IMR-90 (cell line): ENCODE measurements around the gene STXBP4. TPM values are rescaled to one million over a fixed set of nuclear protein-coding genes. Genes with fewer than 3 reads are reported as not detected.

Experiments used
- ATAC-seq: fragments of 200-7000 bp; cut with Tn5 transposase; 2 replicates; pipeline ENCODE4 v1.9.1; 2020; ENCODE audit warnings: low read depth, mild to moderate bottlenecking, moderate library complexity
- BruUV-seq: library from RNA; stranded (reverse); fragments of 400-500 nt; replicated peaks from 2 replicates; lab custom pipeline; 2021; lab: Mats Ljungman, UMichigan
- CTCF ChIA-PET: fragments of 300-600 bp; formaldehyde crosslinking; extraction: SDS; loops from one replicate; lab custom pipeline; 2021; ENCODE audit warnings: antibody characterized with exemption; lab: Yijun Ruan, JAX
- POLR2A ChIA-PET: fragments of 300-600 bp; sonication (Branson Sonifier 250); formaldehyde crosslinking; loops from one replicate; lab custom pipeline; 2022; ENCODE audit warnings: antibody characterized with exemption; ENCODE audit not compliant: unreplicated experiment; lab: Charles Lee
- DNase-seq: peaks from one replicate; pipeline ENCODE4 v3.0.0; 2013
- H2AFZ ChIP-seq: replicated peaks from 2 replicates; pipeline ENCODE3; 2013; ENCODE audit warnings: low read length, mild to moderate bottlenecking; ENCODE audit not compliant: poor library complexity
- H2AK5ac ChIP-seq: 2 replicates; pipeline ENCODE4 v1.6.1; 2013; ENCODE audit warnings: low read depth, low read length, inconsistent platforms
- H2AK9ac ChIP-seq: replicated peaks from 2 replicates; pipeline ENCODE3; 2013; ENCODE audit warnings: mild to moderate bottlenecking, low read depth, low read length, moderate library complexity; ENCODE audit not compliant: poor library complexity
- H2BK120ac ChIP-seq: 2 replicates; pipeline ENCODE4 v1.6.1; 2013; ENCODE audit warnings: low read depth, low read length, inconsistent platforms
- H2BK15ac ChIP-seq: 3 replicates; pipeline ENCODE4 v1.6.1; 2013; ENCODE audit warnings: low read depth, low read length, inconsistent platforms
- H2BK20ac ChIP-seq: 2 replicates; pipeline ENCODE4 v1.6.1; 2013; ENCODE audit warnings: low read depth, mild to moderate bottlenecking, inconsistent platforms, low read length, moderate library complexity
- H2BK5ac ChIP-seq: 2 replicates; pipeline ENCODE4 v1.6.1; 2013; ENCODE audit warnings: mild to moderate bottlenecking, low read depth, low read length, inconsistent platforms; ENCODE audit not compliant: poor library complexity, severe bottlenecking
- H3K14ac ChIP-seq: replicated peaks from 2 replicates; pipeline ENCODE4 v1.6.1; 2013; ENCODE audit warnings: low read depth, low read length, inconsistent platforms
- H3K18ac ChIP-seq: 2 replicates; pipeline ENCODE4 v1.6.1; 2013; ENCODE audit warnings: low read depth, low read length, control low read depth
- H3K23ac ChIP-seq: 2 replicates; pipeline ENCODE4 v1.6.1; 2013; ENCODE audit warnings: low read depth, low read length, inconsistent platforms
- H3K27ac ChIP-seq: 2 replicates; pipeline ENCODE4 v1.5.1; 2013; ENCODE audit warnings: mild to moderate bottlenecking, control low read depth, low read length; ENCODE audit not compliant: insufficient read depth
- H3K27me3 ChIP-seq: 2 replicates; pipeline ENCODE4 v1.6.1; 2013; ENCODE audit warnings: low read length; ENCODE audit not compliant: control insufficient read depth, insufficient read depth
- H3K36me3 ChIP-seq: 2 replicates; pipeline ENCODE4 v1.6.1; 2013; ENCODE audit warnings: low read length, mixed read lengths; ENCODE audit not compliant: control insufficient read depth, insufficient read depth
- H3K4ac ChIP-seq: 2 replicates; pipeline ENCODE4 v1.6.1; 2013; ENCODE audit warnings: low read depth, low read length, inconsistent platforms
- H3K4me1 ChIP-seq: 2 replicates; pipeline ENCODE4 v1.6.1; 2013; ENCODE audit warnings: low read length, mixed read lengths; ENCODE audit not compliant: control insufficient read depth, insufficient read depth
- H3K4me2 ChIP-seq: 2 replicates; pipeline ENCODE4 v1.6.1; 2013; ENCODE audit warnings: low read depth, mild to moderate bottlenecking, control low read depth, low read length, moderate library complexity
- H3K4me3 ChIP-seq: 2 replicates; pipeline ENCODE4 v1.5.1; 2013; ENCODE audit warnings: low read depth, mild to moderate bottlenecking, control low read depth, low read length, moderate library complexity; ENCODE audit not compliant: insufficient read depth
- H3K56ac ChIP-seq: 2 replicates; pipeline ENCODE4 v1.6.1; 2013; ENCODE audit warnings: low read length, inconsistent platforms; ENCODE audit not compliant: insufficient read depth; ENCODE audit errors: extremely low read depth
- H3K79me1 ChIP-seq, 2 experiments: 2 replicates each; pipeline ENCODE4 v1.6.1; 2013; ENCODE audit warnings: low read length in 2 of 2, inconsistent platforms in 1 of 2, low read depth in 1 of 2
- H3K9ac ChIP-seq: 2 replicates; pipeline ENCODE4 v1.6.1; 2013; ENCODE audit warnings: low read depth, low read length, control low read depth
- H3K9me1 ChIP-seq: 2 replicates; pipeline ENCODE4 v1.6.1; 2013; ENCODE audit warnings: low read length, inconsistent platforms; ENCODE audit not compliant: insufficient read depth
- H3K9me3 ChIP-seq: 2 replicates; pipeline ENCODE4 v1.6.1; 2013; ENCODE audit warnings: low read length; ENCODE audit not compliant: control insufficient read depth, insufficient read depth
- H4K20me1 ChIP-seq: 2 replicates; pipeline ENCODE4 v1.6.1; 2013; ENCODE audit warnings: low read length, inconsistent platforms; ENCODE audit not compliant: insufficient read depth
- H4K5ac ChIP-seq: 2 replicates; pipeline ENCODE4 v1.6.1; 2013; ENCODE audit warnings: mild to moderate bottlenecking, low read depth, low read length, control low read depth
- H4K8ac ChIP-seq, 2 experiments: 2 replicates each; pipeline ENCODE4 v1.6.1; 2013; ENCODE audit warnings: low read depth in 2 of 2, low read length in 2 of 2, control low read depth in 1 of 2, inconsistent platforms in 1 of 2
- H4K91ac ChIP-seq: 2 replicates; pipeline ENCODE4 v1.6.1; 2013; ENCODE audit warnings: low read depth, low read length, inconsistent platforms; ENCODE audit not compliant: insufficient read depth
- MXI1 ChIP-seq: IDR thresholded peaks from 2 replicates; pipeline ENCODE4 v1.6.1; 2012; ENCODE audit warnings: low read depth, mild to moderate bottlenecking, low read length, moderate library complexity, borderline replicate concordance
- RFX5 ChIP-seq: IDR thresholded peaks from 2 replicates; pipeline ENCODE4 v1.8.0; 2012; ENCODE audit warnings: low read depth, mild to moderate bottlenecking, low read length, moderate library complexity
- SMC3 ChIP-seq: fragments of 150-350 bp; IDR thresholded peaks from 2 replicates; pipeline ENCODE4 v1.6.1; 2016; ENCODE audit warnings: low read depth, mild to moderate bottlenecking, antibody characterized with exemption, low read length, moderate library complexity
- USF2 ChIP-seq: fragments of 150-350 bp; IDR thresholded peaks from 2 replicates; pipeline ENCODE4 v1.6.1; 2017; ENCODE audit warnings: mild to moderate bottlenecking, antibody characterized with exemption, low read length, low read depth
- WGBS, 2 experiments: methylation state at CpG; one replicate each; pipeline versions ENCODE4 v1.1.5 to v1.1.7; 2013; ENCODE audit warnings: missing lambda C conversion rate in 2 of 2; ENCODE audit not compliant: insufficient read length in 1 of 2; ENCODE audit errors: extremely low coverage in 2 of 2; 5-methylcytosine and 5-hydroxymethylcytosine counted together
- dilution Hi-C: fragments of 300-500 bp; cut with HindIII; formaldehyde crosslinking; loops from one replicate; pipeline ENCODE4 v1.14.3; 2018; ENCODE audit warnings: low sequenced_read_pairs; ENCODE audit not compliant: unreplicated experiment
- in situ Hi-C: fragments of 300-500 bp; cut with MboI; formaldehyde crosslinking; loops from 3 replicates; pipeline ENCODE4 v1.14.3; 2019; ENCODE audit warnings: low sequenced_read_pairs, inconsistent platforms, mixed read lengths
- intact Hi-C: fragments of 100-400 bp; cut with micrococcal nuclease; formaldehyde crosslinking; loops from 2 replicates; pipeline ENCODE4 v1.10.0; 2022
- polyA plus RNA-seq, 3 experiments: library from polyadenylated mRNA; depleted of rRNA; stranded (reverse); fragments of >200 nt; gene quantifications; 2 replicates each; pipeline ENCODE4 v1.2.3, GENCODE V29; 2012; ENCODE audit warnings: low replicate concordance in 1 of 3
- total RNA-seq: library from RNA; depleted of rRNA; stranded (reverse); fragments of >200 nt; gene quantifications from 2 replicates; pipeline ENCODE4 v1.2.3, GENCODE V29; 2012
- TF ChIP-seq, protein P1 (sequence below): conservative IDR thresholded peaks from 2 replicates; pipeline ENCODE4 v1.5.1; 2012; ENCODE audit warnings: mild to moderate bottlenecking, low read depth, low read length, improper control_type of control experiment

The STXBP4 gene
- total and polyA plus RNA-seq, 2 of the 4 experiments (the other 2 are of a cell fraction), result 4.1 to 20.4 TPM

GRCh38 chr17:55160501-55160900 is 191.9 kb downstream of the STXBP4 start:
- WGBS, 2 experiments, result 50% methylated on average over 2 of the region's 7 CpGs; no CpG with 5 or more reads in 1 of the 2 experiments
- Histone ChIP-seq H4K91ac (no peak overlapping the region), H3K36me3 (no peaks in the 10 kb centered on the region), H3K9me1 (peaks cover 5% of the 10 kb centered on the region; the same call in 1 of the 2 replicates), H3K4me1 (peaks cover 4% of the 10 kb centered on the region), H3K9me3 (no peaks in the 10 kb centered on the region), H3K23ac (no peak overlapping the region), H3K27me3 (no peaks in the 10 kb centered on the region), H3K4me3 (no peak overlapping the region), H3K18ac (no peak overlapping the region), H3K4ac (no peak overlapping the region; the same call in 1 of the 2 replicates), H2BK20ac (no peak overlapping the region), H3K79me1 (no peaks in the 10 kb centered on the region), H2AK5ac (no peak overlapping the region), H3K4me2 (no peak overlapping the region), H3K27ac (no peak overlapping the region), H3K56ac (no peak overlapping the region), H3K14ac (no peak overlapping the region), H2BK15ac (peak overlapping the region; percentile 21; the same call in 1 of the 3 replicates), H4K20me1 (no peaks in the 10 kb centered on the region), H2BK120ac (no peak overlapping the region), H2BK5ac (no peak overlapping the region), H4K8ac (no peak overlapping the region), H2AK9ac (no peak overlapping the region), H3K9ac (no peak overlapping the region), H2AFZ (no peak overlapping the region), H4K5ac (no peak overlapping the region)
- ChIA-PET CTCF (no interaction called here), POLR2A (no interaction called here)
- no peak for TF ChIP-seq MXI1
- TF ChIP-seq, protein P1, sequence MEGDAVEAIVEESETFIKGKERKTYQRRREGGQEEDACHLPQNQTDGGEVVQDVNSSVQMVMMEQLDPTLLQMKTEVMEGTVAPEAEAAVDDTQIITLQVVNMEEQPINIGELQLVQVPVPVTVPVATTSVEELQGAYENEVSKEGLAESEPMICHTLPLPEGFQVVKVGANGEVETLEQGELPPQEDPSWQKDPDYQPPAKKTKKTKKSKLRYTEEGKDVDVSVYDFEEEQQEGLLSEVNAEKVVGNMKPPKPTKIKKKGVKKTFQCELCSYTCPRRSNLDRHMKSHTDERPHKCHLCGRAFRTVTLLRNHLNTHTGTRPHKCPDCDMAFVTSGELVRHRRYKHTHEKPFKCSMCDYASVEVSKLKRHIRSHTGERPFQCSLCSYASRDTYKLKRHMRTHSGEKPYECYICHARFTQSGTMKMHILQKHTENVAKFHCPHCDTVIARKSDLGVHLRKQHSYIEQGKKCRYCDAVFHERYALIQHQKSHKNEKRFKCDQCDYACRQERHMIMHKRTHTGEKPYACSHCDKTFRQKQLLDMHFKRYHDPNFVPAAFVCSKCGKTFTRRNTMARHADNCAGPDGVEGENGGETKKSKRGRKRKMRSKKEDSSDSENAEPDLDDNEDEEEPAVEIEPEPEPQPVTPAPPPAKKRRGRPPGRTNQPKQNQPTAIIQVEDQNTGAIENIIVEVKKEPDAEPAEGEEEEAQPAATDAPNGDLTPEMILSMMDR, result no peak
- TF ChIP-seq SMC3, result no peak
- TF ChIP-seq USF2, result no peak
- no peak for TF ChIP-seq RFX5
- no TSS peak for BruUV-seq
- in situ Hi-C loops (no loop called here), intact Hi-C loops (no loop called here), dilution Hi-C loops (no loop called here)
- no peak for ATAC-seq
- DNase-seq, result peak; percentile 4
